Calu3 (cell line): ENCODE data around the gene MGAT2. TPM values are rescaled to one million over a fixed set of nuclear protein-coding genes. Genes with fewer than 3 reads are reported as not detected.

ENCODE experiments used
- BruUV-seq: library from RNA; stranded (reverse); fragments of 400-500 nt; replicated peaks from 2 replicates; lab custom pipeline; 2021; lab: Mats Ljungman, UMichigan
- CTCF ChIA-PET: fragments of 300-600 bp; sonication (Branson Sonifier 250); formaldehyde crosslinking; loops from one replicate; lab custom pipeline; 2022; ENCODE audit warnings: antibody characterized with exemption; lab: Charles Lee
- DNase-seq: peaks from one replicate; pipeline ENCODE4 v3.0.0; 2022
- H3K27ac Mint-ChIP-seq: one replicate; pipeline ENCODE4 v1.8.0; 2022; ENCODE audit warnings: mixed read lengths; ENCODE audit not compliant: unreplicated experiment
- H3K27me3 Mint-ChIP-seq: one replicate; pipeline ENCODE4 v1.8.0; 2022; ENCODE audit warnings: mixed read lengths; ENCODE audit not compliant: unreplicated experiment
- H3K36me3 Mint-ChIP-seq: one replicate; pipeline ENCODE4 v1.8.0; 2022; ENCODE audit warnings: mild to moderate bottlenecking, moderate library complexity, mixed read lengths; ENCODE audit not compliant: insufficient read depth, unreplicated experiment
- H3K4me1 Mint-ChIP-seq: one replicate; pipeline ENCODE4 v1.8.0; 2022; ENCODE audit warnings: mild to moderate bottlenecking, low read depth, mixed read lengths; ENCODE audit not compliant: unreplicated experiment
- H3K4me3 Mint-ChIP-seq: one replicate; pipeline ENCODE4 v1.8.0; 2022; ENCODE audit warnings: mild to moderate bottlenecking, low read depth, moderate library complexity, mixed read lengths; ENCODE audit not compliant: unreplicated experiment
- H3K9me3 Mint-ChIP-seq: one replicate; pipeline ENCODE4 v1.8.0; 2022; ENCODE audit warnings: low read depth, mixed read lengths; ENCODE audit not compliant: unreplicated experiment
- intact Hi-C: fragments of 100-400 bp; cut with micrococcal nuclease; formaldehyde crosslinking; loops from one replicate; pipeline ENCODE4 v1.10.0; 2022; ENCODE audit not compliant: unreplicated experiment
- total RNA-seq: library from RNA; stranded (reverse); gene quantifications from 2 replicates; pipeline ENCODE4 v1.2.3, GENCODE V29; 2022
- TF ChIP-seq, protein P1 (sequence below): fragments of 200-600 bp; IDR thresholded peaks from one replicate; pipeline ENCODE4 v1.8.0; 2022; ENCODE audit warnings: antibody characterized with exemption; ENCODE audit not compliant: unreplicated experiment

The MGAT2 gene
- total RNA-seq, 1 experiment from 2014 or later: 39.3 TPM

DNA sequence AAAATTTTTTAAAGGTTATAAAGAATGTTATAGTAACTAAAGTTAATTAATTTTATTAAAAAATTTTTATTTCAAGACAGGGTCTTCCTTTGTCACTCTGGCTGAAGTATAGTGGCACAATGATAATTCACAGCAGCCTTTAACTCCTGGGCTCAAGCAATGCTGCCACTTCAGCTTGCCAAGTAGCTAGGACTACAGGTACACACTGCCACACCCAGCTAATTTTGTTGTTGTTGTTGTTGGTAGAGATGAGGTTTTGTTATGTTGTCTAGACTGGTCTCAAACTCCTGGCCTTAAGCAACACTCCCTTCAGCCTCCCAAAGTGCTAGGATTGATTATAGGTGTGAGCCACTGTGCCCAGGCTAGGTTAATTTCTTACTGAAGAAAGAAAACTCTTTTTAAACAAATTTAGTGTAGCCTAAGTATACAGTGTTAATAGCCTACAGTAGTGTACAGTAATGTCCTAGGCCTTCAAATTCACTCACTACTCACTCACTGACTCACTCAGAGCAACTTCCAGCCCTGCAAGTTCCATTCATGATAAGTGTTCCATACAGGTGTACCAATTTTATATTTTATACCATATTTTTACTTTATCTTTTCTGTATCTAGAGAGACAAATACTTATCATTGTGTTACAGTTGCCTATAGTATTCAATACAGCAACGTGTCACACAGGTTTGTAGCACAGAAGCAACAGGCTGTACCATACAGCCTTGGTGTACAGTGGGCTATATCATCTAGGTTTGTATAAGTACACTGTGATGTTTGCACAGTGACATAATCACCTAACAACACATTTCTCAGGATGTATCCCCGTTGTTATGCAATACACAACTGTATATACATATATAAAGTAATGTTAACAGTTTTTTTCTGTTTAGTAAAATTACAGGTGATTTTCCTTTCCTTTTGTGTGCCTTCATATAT, 39.2 kb downstream of the MGAT2 start:
- intact Hi-C loops: no loop called here
- DNase-seq: no peak
- Mint-ChIP-seq H3K36me3 (peaks cover 5% of the 10 kb centered on the region), H3K9me3 (no peaks in the 10 kb centered on the region), H3K27ac (no peak overlapping the region), H3K4me3 (no peak overlapping the region), H3K27me3 (no peaks in the 10 kb centered on the region), H3K4me1 (no peaks in the 10 kb centered on the region)
- CTCF ChIA-PET: no interaction called here
- BruUV-seq: no TSS peak
- TF ChIP-seq, protein P1, sequence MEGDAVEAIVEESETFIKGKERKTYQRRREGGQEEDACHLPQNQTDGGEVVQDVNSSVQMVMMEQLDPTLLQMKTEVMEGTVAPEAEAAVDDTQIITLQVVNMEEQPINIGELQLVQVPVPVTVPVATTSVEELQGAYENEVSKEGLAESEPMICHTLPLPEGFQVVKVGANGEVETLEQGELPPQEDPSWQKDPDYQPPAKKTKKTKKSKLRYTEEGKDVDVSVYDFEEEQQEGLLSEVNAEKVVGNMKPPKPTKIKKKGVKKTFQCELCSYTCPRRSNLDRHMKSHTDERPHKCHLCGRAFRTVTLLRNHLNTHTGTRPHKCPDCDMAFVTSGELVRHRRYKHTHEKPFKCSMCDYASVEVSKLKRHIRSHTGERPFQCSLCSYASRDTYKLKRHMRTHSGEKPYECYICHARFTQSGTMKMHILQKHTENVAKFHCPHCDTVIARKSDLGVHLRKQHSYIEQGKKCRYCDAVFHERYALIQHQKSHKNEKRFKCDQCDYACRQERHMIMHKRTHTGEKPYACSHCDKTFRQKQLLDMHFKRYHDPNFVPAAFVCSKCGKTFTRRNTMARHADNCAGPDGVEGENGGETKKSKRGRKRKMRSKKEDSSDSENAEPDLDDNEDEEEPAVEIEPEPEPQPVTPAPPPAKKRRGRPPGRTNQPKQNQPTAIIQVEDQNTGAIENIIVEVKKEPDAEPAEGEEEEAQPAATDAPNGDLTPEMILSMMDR: no peak

DNA sequence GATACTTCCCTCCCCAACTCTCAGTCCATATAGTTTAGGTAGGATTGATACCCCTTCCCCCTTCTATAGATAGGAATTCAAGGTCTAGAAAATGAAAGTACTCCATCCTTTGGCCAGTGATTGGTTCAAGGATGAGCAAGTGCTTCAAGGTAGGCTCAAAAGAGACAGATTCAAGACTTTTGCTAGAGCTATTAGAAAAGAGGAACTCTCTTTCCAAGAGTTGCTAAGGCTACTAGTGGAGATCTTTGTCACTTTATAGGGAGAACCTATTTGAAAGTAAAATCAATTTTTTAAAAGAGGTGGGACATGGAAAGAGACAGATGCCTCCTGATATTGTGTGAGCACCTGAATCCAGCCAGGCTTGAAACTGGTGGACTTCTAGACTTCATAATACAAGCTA, 49.9 kb downstream of the MGAT2 start:
- CTCF ChIA-PET: no interaction called here

More for the DNA sequence above, 49.9 kb downstream of the MGAT2 start:
- no TSS peak for BruUV-seq
- no peaks in the 10 kb centered on the region for H3K4me1 Mint-ChIP-seq
- H3K9me3 Mint-ChIP-seq: no peaks in the 10 kb centered on the region
- H3K27me3 Mint-ChIP-seq: no peaks in the 10 kb centered on the region
- intact Hi-C loops: no loop called here
- H3K4me3 Mint-ChIP-seq: no peak overlapping the region
- H3K36me3 Mint-ChIP-seq: peaks cover 5% of the 10 kb centered on the region
- DNase-seq: no peak
- TF ChIP-seq, protein P1: no peak
- no peak overlapping the region for H3K27ac Mint-ChIP-seq

Other genes with a start within 250 kb of the MGAT2 start
- gene RPS29, start 34.4 kb upstream of the MGAT2 start, total RNA-seq: 948 and 1,051 TPM in 2 replicates
- 27.3 and 30.5 TPM in 2 replicates for gene LRR1, start 21.9 kb upstream of the MGAT2 start, total RNA-seq
- 159 and 161 TPM in 2 replicates for gene RPL36AL, start 173 bp upstream of the MGAT2 start, total RNA-seq
- 11.3 and 13.2 TPM in 2 replicates for gene DNAAF2, start 14.4 kb downstream of the MGAT2 start, total RNA-seq
- 13.2 and 14.2 TPM in 2 replicates for gene POLE2, start 67.4 kb downstream of the MGAT2 start, total RNA-seq
- gene KLHDC1, start 72.3 kb downstream of the MGAT2 start, total RNA-seq: 0.49 and 0.99 TPM in 2 replicates
- 26.8 and 30.7 TPM in 2 replicates for gene KLHDC2, start 147.4 kb downstream of the MGAT2 start, total RNA-seq
- gene NEMF, start 232.0 kb downstream of the MGAT2 start, total RNA-seq: 76.3 and 77.7 TPM in 2 replicates